ENCODE results near the gene SEMA4D.

Gene SEMA4D

GRCh38 chr9:89449261-89449671, 48.6 kb downstream of the SEMA4D start:
- no peak for TF ChIP-seq POLR2AphosphoS5 (IDR thresholded peaks at IDR 0.05; ENCODE audit: low read depth)
- TF ChIP-seq SPI1 (IDR thresholded peaks at IDR 0.05; ENCODE audit: borderline replicate concordance, low read depth): peak; percentile 41; the same call in 1 of the 2 replicates
- no peak for DNase-seq (ENCODE audit: low read depth in 1 of 2, low spot score in 1 of 2)
- Histone ChIP-seq H3K4me3 (replicated peaks; ENCODE audit: insufficient read depth, low read length) (no peak overlapping the region), H3K27me3 (ENCODE audit: insufficient read depth, poor library complexity, severe bottlenecking) (no peaks in the 10 kb centered on the region), H3K27ac (replicated peaks) (no peak overlapping the region)

GRCh38 chr9:89448821-89449220, 49.1 kb downstream of the SEMA4D start:
- Histone ChIP-seq H3K27ac (replicated peaks) (no peak overlapping the region), H3K4me3 (replicated peaks; ENCODE audit: insufficient read depth, low read length) (no peak overlapping the region), H3K27me3 (ENCODE audit: insufficient read depth, poor library complexity, severe bottlenecking) (no peaks in the 10 kb centered on the region)
- no peak for TF ChIP-seq GABPA (IDR thresholded peaks at IDR 0.05; ENCODE audit: low read depth)
- no peak for DNase-seq (ENCODE audit: low read depth in 1 of 2, low spot score in 1 of 2)

- H3K27me3 ChIP-seq (ENCODE audit: insufficient read depth, poor library complexity, severe bottlenecking): no peaks in the 10 kb centered on the region
- H3K27ac ChIP-seq (replicated peaks): no peak overlapping the region
- TF ChIP-seq REST (IDR thresholded peaks at IDR 0.05; ENCODE audit: insufficient replicate concordance, low read depth): no peak
- no peak for DNase-seq (ENCODE audit: low read depth in 1 of 2, low spot score in 1 of 2)
- H3K4me3 ChIP-seq (replicated peaks; ENCODE audit: insufficient read depth, low read length): no peak overlapping the region
Observed at GRCh38 chr9:89448381-89448780, 49.5 kb downstream of the SEMA4D start.

GRCh38 chr9:89447416-89447815, 50.5 kb downstream of the SEMA4D start:
- TF ChIP-seq SPI1 (IDR thresholded peaks at IDR 0.05; ENCODE audit: borderline replicate concordance, low read depth) (no peak), GABPA (IDR thresholded peaks at IDR 0.05; ENCODE audit: low read depth) (no peak), REST (IDR thresholded peaks at IDR 0.05; ENCODE audit: insufficient replicate concordance, low read depth) (no peak), CTCF (IDR thresholded peaks at IDR 0.05; ENCODE audit: insufficient read depth, low read length) (no peak), POLR2AphosphoS5 (IDR thresholded peaks at IDR 0.05; ENCODE audit: low read depth) (no peak)
- no peak for DNase-seq (ENCODE audit: low read depth in 1 of 2, low spot score in 1 of 2)
- Histone ChIP-seq H3K27ac (replicated peaks) (no peak overlapping the region), H3K4me3 (replicated peaks; ENCODE audit: insufficient read depth, low read length) (no peak overlapping the region), H3K27me3 (ENCODE audit: insufficient read depth, poor library complexity, severe bottlenecking) (no peaks in the 10 kb centered on the region)

GRCh38 chr9:89446961-89447310, 51.0 kb downstream of the SEMA4D start:
- Histone ChIP-seq H3K4me3 (replicated peaks; ENCODE audit: insufficient read depth, low read length) (no peak overlapping the region), H3K27ac (replicated peaks) (no peak overlapping the region), H3K27me3 (ENCODE audit: insufficient read depth, poor library complexity, severe bottlenecking) (no peaks in the 10 kb centered on the region)
- no peak for TF ChIP-seq REST (IDR thresholded peaks at IDR 0.05; ENCODE audit: insufficient replicate concordance, low read depth)
- no peak for TF ChIP-seq SPI1 (IDR thresholded peaks at IDR 0.05; ENCODE audit: borderline replicate concordance, low read depth)
- TF ChIP-seq GABPA (IDR thresholded peaks at IDR 0.05; ENCODE audit: low read depth): no peak
- no peak for TF ChIP-seq POLR2AphosphoS5 (IDR thresholded peaks at IDR 0.05; ENCODE audit: low read depth)
- TF ChIP-seq CTCF (IDR thresholded peaks at IDR 0.05; ENCODE audit: insufficient read depth, low read length): no peak
- no peak for DNase-seq (ENCODE audit: low read depth in 1 of 2, low spot score in 1 of 2)

Data from HL-60 (cell line).